ENCODE measurements around the gene KCNE4.

Gene KCNE4

GRCh38 chr2:223010641-223011040 is 41.3 kb upstream of the KCNE4 start:
- no peaks in the 10 kb centered on the region for H3K4me1 ChIP-seq (ENCODE audit: low read length)
- no peak overlapping the region for H3K4me3 ChIP-seq (ENCODE audit: low read length)
- no peaks in the 10 kb centered on the region for H3K9me3 ChIP-seq (replicated peaks; ENCODE audit: insufficient read depth, low read length)
- H3K9ac ChIP-seq (ENCODE audit: low read length), result no peak overlapping the region
- H3K36me3 ChIP-seq (replicated peaks; ENCODE audit: insufficient read depth, low read length), result no peaks in the 10 kb centered on the region
- H3F3A ChIP-seq (ENCODE audit: insufficient read depth, low read length), result no peaks in the 10 kb centered on the region
- no peak for DNase-seq
- H3K4me2 ChIP-seq (ENCODE audit: low read depth, low read length), result no peak overlapping the region
- no peaks in the 10 kb centered on the region for H3K9me2 ChIP-seq (replicated peaks; ENCODE audit: insufficient read depth, low read length)
- H3K79me2 ChIP-seq (ENCODE audit: low read length), result no peaks in the 10 kb centered on the region
- no peak overlapping the region for H2AFZ ChIP-seq (ENCODE audit: low read length)
- no peaks in the 10 kb centered on the region for H4K20me1 ChIP-seq (ENCODE audit: insufficient read depth, low read length)
- H3K27ac ChIP-seq (ENCODE audit: low read length), result no peak overlapping the region
- H3K27me3 ChIP-seq (replicated peaks; ENCODE audit: insufficient read depth, low read length), result no peaks in the 10 kb centered on the region
- TF ChIP-seq CTCF (IDR thresholded peaks at IDR 0.05; ENCODE audit: low read length), result no peak
- TF ChIP-seq EZH2 (optimal IDR thresholded peaks at IDR 0.05; ENCODE audit: low read depth, low read length), result no peak
- no peak for TF ChIP-seq EZH2phosphoT487 (IDR thresholded peaks at IDR 0.05; ENCODE audit: low read length)

DNA sequence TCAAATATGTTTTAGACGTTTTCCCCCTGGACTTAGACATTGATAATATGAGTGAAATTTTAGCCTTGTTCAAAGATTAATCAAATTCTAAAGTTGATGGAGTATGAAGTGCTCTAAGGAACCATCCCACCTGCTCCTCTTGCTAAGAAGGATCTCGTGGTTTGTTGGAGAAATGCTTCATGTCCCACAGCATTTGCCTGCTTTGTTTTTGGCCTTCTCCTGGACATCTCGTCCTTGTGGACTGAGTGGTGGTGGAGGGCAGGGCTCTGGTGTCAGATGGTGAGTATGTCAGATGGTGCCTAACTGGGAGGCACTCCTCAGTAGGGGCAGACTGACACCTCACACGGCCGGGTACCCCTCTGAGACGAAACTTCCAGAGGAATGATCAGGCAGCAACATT is 39.7 kb upstream of the KCNE4 start:
- DNase-seq, result no peak
- Histone ChIP-seq H3K9ac (ENCODE audit: low read length) (no peak overlapping the region), H3K9me3 (replicated peaks; ENCODE audit: insufficient read depth, low read length) (no peaks in the 10 kb centered on the region), H4K20me1 (ENCODE audit: insufficient read depth, low read length) (no peaks in the 10 kb centered on the region), H3K79me2 (ENCODE audit: low read length) (no peaks in the 10 kb centered on the region), H3K4me3 (ENCODE audit: low read length) (no peak overlapping the region), H3F3A (ENCODE audit: insufficient read depth, low read length) (no peaks in the 10 kb centered on the region), H3K9me2 (replicated peaks; ENCODE audit: insufficient read depth, low read length) (no peaks in the 10 kb centered on the region), H3K4me1 (ENCODE audit: low read length) (no peaks in the 10 kb centered on the region), H2AFZ (ENCODE audit: low read length) (no peak overlapping the region), H3K4me2 (ENCODE audit: low read depth, low read length) (no peak overlapping the region), H3K27ac (ENCODE audit: low read length) (no peak overlapping the region), H3K27me3 (replicated peaks; ENCODE audit: insufficient read depth, low read length) (no peaks in the 10 kb centered on the region), H3K36me3 (replicated peaks; ENCODE audit: insufficient read depth, low read length) (no peaks in the 10 kb centered on the region)
- no peak for TF ChIP-seq CTCF (IDR thresholded peaks at IDR 0.05; ENCODE audit: low read length)
- TF ChIP-seq EZH2phosphoT487 (IDR thresholded peaks at IDR 0.05; ENCODE audit: low read length), result no peak
- TF ChIP-seq EZH2 (optimal IDR thresholded peaks at IDR 0.05; ENCODE audit: low read depth, low read length), result no peak

DNA sequence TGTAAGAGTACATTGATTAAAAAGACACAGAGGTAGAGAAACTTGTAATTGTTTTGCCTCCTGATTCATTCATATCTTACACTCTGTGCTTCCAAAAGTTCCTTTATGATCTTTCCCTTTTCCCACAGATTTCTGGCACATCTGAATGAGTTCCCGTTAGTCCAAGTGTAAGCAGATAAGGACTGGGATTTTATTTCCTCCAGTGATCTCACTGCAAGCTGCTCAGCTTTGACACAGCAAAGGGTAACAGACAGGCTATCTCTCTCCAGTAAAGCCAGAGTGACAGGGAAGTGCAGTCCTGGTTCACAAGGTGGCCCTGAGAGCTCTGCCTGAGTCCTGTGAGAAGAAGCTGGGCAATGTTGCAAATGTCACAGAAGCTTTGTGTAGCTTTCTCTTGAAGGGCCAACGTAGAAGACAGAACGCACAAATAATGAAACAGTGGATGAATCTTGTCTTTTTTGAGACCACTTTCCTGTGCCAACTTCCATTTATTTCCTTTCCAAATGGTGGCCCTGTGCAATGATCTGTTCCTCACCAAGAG is 32.5 kb upstream of the KCNE4 start:
- no peaks in the 10 kb centered on the region for H3K27me3 ChIP-seq (replicated peaks; ENCODE audit: insufficient read depth, low read length)
- H3K9me3 ChIP-seq (replicated peaks; ENCODE audit: insufficient read depth, low read length), result no peaks in the 10 kb centered on the region
- no peak for DNase-seq
- no peaks in the 10 kb centered on the region for H3K4me1 ChIP-seq (ENCODE audit: low read length)
- no peaks in the 10 kb centered on the region for H3F3A ChIP-seq (ENCODE audit: insufficient read depth, low read length)
- no peaks in the 10 kb centered on the region for H4K20me1 ChIP-seq (ENCODE audit: insufficient read depth, low read length)
- H3K9ac ChIP-seq (ENCODE audit: low read length), result no peak overlapping the region
- H3K27ac ChIP-seq (ENCODE audit: low read length), result no peak overlapping the region
- H3K4me3 ChIP-seq (ENCODE audit: low read length), result no peak overlapping the region
- H3K9me2 ChIP-seq (replicated peaks; ENCODE audit: insufficient read depth, low read length), result no peaks in the 10 kb centered on the region
- no peaks in the 10 kb centered on the region for H3K36me3 ChIP-seq (replicated peaks; ENCODE audit: insufficient read depth, low read length)
- no peaks in the 10 kb centered on the region for H3K79me2 ChIP-seq (ENCODE audit: low read length)
- TF ChIP-seq CTCF (IDR thresholded peaks at IDR 0.05; ENCODE audit: low read length) (no peak), EZH2phosphoT487 (IDR thresholded peaks at IDR 0.05; ENCODE audit: low read length) (no peak), EZH2 (optimal IDR thresholded peaks at IDR 0.05; ENCODE audit: low read depth, low read length) (no peak)
- H3K4me2 ChIP-seq (ENCODE audit: low read depth, low read length), result no peak overlapping the region
- no peak overlapping the region for H2AFZ ChIP-seq (ENCODE audit: low read length)
